Activated T-helper 9 cell treated with anti-CD3 and anti-CD28 coated beads, Interleukin-2, amount 50 U/mL, for 16 hours (primary cell): ENCODE results near the gene UMOD.

Experiments
- DNase-seq: peaks from one replicate; pipeline ENCODE4 v3.0.0-alpha.2; 2020; ENCODE audit warnings: low read depth

UMOD gene

DNA sequence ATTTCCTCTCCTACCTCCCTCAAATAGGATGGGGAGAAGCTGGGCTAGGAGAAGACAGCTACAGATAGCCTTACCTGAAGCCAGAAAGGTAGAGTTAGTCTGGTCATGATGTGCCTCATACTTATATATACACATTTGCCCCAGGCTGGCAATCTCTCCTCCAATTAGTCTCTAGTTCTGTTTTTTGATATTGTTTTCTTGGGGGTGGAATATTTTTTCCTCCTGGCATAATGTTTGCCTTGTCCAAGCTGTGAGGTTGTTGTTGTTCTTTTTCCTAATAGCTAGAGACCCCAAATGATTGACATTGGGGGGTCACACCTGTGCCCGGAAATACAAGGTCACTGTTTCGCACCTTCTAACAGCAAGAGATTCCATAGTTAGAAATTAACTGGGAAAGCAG is at the start of gene UMOD:
Gene UMOD, minus strand, starts transcription at position 101 of the 400 bp plus-strand sequence. CDS start 1,978 bp downstream, outside the sequence.
- DNase-seq = no peak

DNA sequence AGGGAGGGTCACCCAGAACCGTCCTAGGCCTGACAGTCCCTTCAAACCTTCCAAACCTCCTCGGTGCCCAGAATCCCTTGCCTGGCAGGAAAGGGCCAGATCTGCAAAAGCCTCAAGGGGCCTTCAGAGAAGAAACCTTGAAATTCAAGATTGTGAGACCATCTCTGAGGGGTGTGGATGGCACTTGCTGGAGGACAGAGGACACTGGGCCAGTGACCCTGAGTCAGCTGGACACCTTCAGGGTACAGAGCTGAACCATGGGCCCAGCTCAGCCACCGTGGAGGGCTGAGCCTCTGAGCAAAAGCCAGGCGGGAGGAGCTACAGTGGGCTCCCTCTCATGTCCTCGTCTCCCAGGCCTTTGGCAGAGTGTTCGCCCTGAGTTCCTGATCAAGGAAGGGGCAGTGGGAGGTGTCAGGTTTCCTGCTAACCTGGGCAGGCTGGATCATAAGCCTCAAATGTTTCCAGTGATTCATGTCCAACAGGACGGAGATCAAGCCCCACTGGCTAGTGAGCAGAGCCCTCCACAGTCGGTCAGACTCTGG is 49.0 kb upstream of the UMOD start:
- no peak for DNase-seq

DNA sequence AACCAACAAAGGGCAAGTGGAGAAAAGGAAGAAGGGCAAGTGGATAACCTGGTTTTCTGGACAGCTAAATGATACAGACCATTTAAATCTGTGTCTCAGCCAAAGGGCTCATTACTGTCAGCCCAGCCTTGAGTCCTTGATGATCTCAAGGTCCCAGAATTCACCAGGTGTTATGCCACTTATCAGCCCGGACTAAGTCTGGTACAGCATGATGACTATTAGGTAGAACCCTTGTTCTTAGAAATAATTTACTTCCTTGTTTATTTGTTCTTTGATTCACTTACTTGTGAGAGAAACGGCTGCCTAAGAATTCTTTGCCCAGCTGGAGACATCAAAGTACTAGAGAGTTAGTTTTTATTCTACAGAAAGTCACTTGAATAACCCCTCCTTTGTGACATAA is 48.6 kb upstream of the UMOD start:
- no peak for DNase-seq

DNA sequence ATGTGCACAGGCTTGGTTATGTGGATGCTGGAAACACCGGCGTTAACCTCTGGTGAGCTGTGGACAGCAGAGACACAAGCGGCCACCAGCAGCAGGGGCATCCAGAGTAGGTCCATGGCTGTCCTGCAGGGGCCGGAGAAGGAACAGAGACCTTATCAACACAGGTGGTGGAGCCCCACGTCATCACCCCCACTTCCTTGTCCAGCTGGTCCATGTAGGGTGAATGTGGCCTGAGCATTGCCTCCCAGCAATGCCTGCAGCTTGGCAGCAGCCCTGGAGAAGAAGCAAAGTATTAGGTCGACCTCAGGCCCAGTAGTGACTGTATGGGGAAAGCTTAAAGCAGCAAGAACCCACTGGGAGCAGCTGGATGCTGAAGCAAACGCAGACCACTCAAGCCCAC is 46.7 kb upstream of the UMOD start:
- DNase-seq = no peak

DNA sequence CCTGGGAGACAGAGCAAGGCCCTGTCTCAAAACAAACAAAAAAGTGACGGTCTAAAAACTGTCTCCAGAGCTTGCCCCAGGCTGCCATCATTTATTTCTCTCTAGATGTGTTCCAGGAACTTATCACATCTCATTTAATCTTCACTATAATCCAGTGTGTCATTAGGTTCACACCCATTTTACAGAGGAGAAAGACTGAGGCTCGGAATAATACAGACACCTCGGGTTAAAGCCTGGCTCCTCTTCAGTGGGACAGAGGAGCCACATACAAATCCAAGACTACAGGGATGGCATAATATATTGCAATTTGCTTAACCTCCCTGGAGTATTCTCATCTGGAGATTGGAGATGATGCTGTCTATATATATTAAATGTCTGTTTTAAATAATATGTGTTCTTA is 46.1 kb upstream of the UMOD start:
- no peak for DNase-seq

DNA sequence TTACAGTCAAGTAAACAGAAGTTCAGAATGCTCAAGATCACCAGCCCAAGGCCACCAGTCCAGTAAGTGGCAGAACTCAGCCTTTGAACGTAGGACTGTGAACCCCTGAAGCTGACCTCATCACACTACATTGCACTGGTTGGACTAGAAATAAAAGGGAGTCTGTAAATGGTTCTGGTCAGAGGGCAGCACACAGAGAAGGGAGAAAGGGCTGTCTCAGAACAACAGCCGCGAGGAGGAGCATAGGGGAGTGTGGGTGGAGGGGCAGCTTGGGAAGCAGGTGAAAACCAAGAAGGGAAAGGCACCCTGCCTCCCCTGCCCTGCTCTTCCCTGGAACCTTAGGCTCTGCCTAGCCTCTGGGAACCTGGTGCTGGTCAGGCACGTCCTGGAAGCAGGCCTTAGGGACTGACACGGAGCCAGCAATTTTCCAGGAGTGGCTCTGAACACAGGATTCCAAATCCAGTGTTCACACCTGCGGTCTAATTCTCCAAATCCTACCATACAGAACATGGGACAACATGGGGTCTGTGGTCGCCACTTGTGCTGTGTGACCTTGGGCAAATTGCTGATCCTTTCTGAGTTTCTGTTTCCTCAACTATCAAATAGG is 45.1 kb upstream of the UMOD start:
- DNase-seq = no peak

DNA sequence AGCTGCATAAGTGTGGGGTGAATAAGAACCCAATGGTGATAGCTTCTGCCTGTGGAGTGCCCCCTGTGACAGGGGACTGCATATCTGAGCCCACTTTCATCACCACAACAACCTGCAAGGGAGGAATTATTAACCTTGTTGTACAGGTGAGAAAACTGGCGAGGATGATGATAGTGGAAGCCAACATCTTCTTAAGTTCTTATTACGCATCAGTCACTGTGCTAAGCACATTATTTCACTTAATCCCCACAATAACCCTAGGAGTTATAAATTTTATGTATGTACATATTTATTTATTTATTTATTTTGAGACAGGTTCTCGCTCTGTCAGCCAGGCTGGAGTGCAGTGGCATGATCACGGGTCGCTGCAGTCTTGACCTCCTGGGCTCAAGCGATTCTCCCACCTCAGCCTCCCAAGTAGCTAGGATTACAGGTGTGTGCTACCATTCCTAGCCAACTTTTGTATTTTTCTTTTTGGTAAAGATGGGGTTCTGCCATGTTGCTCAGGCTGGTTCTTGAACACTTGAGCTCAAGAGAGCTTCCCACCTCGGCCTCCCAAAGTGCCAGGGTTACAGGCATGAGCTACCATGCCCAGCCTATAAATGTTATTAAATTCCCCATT is 44.4 kb upstream of the UMOD start:
- no peak for DNase-seq

DNA sequence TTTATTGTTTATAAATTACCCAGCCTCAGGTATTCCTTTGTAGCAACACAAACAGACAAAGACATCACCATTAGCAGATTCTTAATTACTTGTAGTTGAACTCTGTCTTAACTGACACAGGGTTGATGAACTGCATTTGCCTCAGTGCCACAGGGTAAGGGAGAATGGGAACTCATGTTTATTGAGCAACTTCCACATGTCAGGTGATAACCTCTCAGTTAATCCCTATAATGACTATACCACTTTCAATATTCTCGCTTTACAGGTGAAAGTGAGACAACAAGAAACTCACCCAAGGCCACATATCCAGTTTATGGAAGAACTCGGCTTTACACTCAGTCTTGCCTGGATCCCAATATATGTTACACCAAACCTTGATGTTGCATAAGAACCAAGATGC is 43.4 kb upstream of the UMOD start:
- DNase-seq = no peak

DNA sequence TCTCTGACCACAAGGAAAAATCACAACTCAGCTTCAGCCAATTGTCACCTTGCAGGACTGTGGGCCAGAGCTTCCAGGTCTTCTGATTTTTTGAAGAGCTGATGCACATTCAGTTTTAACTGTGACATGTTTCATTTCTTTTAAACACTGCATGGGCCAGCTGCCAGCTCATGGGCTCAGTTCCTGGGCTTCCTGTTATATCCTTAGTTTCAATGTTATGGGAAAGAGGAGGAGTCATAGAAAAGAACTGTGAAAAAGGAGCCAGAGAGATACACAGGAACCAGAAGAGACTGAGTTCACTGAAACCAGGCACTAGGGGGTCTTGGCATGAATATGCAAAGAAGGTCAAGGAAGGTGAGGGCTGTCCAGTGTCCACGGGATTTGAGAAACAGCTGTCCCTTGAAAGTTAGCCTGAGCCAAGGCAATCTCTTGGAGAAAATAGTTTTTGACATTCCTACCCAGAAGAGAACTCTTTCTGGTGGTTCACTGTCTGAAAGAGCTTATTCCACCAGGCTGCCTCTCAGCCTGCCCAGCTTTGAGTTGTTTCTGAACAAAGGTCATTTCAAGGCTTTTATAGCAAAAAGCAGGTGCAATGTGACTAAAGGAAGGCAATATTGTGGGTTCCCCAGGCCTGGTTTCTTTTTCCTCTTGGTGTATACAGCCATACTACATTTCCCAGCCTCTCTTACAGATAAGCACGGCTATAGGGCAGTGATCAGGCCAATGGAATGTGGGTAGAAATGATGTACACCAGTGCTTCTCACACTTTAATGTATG is 41.5 kb upstream of the UMOD start:
- no peak for DNase-seq

DNA sequence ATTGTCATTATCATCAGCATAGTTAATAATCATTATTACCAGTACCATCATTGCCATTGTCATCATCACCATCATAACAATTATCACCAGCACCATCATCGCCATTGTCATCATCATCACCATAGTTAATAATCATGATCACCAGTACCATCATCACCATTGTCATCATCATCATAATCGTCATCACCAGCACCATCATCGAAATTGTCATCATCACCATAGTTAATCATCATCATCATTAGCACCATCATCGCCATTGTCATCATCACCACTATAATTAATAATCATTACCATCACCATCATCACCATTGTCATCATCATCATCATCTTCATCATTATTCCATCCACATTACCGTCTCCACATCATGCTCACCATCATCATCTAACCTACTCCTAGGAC is 38.5 kb upstream of the UMOD start:
- no peak for DNase-seq

DNA sequence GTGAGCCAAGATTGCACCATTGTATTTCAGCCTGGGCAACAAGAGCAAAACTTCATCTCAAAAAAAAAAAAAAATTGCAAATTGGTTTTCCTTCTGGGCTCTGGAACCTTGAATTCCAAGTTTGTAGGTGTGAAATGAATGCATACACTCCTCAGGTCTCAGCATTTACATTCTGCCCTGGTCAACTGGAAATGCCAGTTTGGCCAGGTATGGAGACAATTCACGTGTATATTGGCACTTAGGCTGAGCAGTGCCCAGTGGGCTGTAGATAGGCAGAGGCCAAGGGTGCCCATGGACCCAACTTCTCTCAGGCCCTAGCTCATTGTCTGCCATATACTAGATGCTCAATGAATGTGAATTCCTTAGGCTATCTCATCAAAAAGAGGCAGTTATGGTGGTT is 36.3 kb upstream of the UMOD start:
- DNase-seq = no peak

DNA sequence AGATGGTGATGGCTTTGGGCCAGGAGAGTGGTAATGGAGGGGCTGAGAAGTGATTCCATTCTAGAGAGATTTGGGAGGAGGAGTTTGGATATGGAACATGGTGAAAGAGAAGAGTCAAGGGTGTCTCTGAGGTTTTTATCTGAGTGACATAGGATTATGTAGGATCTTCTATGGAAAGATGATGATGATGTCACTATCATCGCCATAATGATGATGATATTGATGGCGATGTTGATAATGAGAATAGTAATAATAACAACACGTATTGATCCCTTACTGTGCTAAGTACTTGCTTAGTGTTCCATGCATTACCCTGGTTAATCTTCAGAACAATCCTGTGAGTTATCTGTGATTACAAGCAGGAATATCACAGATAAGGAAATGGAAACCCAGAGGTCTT is 35.5 kb upstream of the UMOD start:
- no peak for DNase-seq

DNA sequence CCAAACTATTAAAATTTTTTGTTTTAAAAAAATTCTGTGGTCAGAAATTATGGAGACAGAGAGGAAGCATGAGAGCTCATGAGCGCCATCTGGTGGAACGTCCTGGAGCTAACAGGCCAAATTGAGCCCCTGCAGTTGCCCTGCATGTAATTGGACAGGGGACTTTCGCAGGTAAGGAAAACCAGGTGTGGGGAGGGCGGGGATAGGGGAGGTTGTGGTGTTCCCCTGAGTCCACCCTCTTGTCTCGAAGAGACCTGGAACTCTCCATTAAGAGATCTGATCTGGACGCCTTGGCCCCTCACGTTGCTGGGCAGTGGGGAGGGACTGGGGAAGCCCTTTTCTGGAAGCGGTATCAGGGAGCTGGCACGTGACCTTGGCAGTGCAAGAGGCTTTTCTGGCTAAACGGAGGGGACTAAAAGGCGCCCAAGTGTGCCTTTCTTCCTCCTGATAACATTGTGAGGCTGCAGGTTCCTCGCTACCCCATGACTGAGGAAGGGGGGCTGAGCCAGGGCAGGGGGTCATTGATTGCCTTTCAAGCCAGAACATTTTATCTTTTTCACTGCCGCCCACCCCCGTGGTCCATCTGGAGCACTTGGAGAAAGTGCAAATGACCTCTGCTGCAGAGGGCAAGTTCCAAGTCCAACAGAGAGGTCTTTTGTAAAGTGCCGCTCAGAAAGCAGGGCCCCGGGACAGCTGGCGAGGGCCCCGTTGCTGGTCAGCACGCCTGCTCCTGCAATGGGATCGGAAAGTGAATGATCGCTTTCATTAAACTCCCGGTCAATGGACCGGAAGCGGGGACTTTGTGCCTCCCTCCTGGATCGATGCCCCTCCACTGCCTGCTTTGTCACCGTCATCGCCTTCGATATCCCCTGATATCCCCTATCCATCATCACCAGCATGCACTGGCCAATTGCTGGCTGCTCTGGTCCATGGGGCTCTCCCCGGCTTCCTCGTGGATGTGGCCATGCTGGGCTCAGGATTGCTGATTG is 33.6 kb upstream of the UMOD start:
- peak; percentile 17 for DNase-seq

DNA sequence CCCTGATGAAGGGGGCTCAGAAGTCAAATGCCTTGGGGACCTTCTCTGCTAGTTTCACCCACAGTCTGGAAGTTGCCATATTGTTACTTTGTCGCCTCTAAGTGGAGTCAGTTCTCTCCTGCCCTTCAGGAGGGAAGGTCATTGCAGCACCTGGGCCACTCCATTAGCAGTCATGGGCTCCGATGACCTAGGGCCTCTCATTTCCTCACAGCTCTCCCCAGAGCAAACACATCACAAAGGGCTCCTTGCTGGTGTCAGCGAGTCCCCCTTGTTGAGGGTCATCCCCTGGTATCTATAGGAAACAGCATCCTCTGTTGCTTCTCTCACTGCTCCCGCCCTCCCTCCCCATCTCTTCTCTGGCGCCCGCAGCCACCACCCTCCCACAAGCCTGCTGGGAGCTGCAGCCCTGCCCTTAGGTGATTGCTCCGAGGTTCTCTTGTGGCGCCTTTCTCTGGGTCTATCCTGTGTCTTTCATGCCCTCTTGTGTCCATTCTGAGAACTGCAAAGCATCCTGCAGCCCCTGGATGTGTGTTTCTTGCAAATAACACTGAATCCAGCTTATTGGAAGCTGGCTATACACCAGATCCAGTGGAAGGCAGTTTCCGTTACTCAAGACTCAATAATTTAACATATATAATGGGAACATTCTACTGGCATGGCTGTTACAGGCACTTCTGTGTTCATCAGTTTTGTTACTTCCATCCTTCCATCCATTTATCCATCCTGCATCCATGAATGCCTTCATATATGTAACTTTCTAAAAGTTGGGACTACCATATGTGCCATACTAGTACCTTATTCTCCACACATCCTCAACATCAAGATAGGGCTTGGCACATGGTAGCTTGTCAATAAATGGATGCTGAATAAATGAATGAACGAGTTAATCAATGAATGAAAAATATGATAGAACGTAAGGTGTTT is 30.9 kb upstream of the UMOD start:
- no peak for DNase-seq

DNA sequence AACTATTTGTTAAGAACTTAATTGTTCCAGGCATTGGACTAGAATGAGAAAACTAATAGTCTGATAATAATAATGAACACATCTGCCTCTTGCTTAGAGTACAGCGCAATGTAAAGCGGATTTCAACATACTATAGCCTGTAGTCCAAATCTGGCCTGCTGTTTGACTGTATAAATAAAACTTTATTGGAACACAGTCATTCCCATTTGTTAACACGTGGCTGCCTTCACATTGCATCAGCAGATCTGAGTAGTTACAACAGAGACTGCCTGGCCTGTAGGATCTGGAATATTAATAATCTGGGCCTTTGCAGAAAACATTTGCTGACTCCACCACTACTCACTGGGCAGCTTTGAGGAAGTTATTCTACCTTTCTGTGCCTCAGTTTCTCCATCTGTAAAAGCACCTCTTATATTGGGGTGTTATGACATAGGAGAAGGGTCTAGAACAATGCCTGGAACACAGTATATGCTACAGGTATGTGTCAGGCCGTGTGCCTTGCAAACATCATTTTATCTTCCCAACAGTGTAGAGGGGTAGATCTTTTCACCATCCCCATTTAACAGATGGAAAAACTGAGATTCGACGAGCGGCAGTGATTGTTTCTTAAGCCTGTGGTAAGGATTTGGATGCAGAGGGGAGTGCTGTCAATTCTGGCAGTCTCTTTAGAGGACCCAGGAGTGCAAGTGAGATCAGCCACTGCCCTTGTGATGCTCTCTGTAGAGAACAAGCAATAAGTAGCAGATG is 29.9 kb upstream of the UMOD start:
- no peak for DNase-seq

DNA sequence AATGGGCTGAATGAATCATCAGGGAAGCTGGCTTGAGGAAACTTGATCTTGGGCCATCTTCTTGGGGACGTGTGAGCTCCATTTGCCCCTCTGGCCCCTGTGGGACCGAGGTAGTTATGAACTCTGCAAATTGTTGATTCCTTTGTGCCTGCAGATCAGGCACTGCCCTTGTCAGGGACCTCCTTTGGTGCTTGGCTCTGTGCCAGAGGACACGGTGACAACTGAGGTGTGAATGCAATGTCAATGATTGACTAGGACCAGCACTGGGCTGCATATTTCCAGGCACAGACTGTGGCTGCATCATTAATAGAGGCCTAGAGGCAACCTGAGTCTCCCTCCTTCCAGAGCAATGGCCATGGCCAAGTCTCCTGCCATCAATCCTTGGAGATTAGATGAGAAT is 28.3 kb upstream of the UMOD start:
- no peak for DNase-seq

DNA sequence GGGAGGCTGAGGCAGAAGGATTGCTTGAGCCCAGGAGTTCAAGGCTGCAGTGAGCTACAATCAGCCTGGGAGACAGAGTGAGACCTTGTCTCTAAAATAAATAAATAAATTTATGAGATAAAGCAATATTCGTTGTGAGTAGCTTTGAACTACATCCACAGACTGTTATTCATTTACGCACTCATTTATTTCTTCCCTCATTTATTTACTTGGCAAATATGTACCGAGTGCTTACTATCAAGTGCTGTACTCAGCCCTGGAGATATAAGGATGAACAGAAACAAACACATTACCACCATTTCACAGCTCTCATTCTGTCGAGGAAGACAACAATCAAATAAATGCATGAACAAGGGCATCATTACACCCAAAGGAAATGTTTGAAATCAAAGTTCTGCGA is 24.7 kb upstream of the UMOD start:
- no peak for DNase-seq

DNA sequence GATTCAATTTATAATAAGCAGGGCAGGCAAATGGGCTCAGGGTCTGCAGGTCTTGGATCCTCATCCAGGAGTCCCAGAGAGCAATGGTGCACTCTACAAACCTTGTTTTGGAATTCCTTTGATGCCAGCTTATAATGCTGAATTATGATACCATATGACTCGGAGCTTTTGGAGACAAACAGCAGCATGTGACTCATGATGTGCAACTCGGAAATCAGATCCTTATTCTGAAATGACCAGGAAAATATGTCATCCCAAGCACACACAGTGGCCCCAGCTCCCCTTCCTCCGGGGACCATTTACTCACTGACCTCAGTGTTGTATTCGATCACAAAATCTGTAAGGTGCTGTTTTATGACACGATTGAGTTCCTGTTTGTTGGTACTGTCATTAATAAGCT is 20.2 kb upstream of the UMOD start:
- no peak for DNase-seq

DNA sequence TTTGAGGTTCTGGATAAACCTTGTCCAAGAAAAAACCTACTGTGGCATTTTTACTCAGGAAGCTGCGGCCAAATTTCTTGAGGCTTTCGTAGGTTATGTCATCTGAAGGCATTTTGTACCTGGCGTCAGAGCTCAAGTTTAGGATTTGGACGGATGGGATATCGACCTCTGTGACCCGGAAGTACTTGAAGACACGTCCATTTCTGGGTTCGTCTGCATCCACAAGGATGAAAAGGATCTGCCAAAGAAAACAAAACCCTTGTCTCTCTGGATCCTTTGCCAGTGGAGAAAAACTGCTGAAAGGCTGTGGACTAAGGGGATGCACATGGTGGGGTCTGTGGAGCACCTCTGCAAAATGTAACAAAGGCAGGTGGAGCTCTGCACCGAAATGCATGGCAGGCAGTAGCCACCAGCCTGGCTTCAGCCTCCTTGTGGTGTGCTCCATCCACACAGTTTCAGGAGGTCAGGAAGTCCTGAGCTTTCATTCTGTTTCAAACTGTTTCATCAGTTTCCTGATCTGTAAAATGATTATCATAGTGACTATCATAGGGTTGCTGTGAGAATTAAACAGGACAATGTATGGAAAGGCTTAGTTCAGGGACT is 17.0 kb upstream of the UMOD start:
- DNase-seq = no peak

DNA sequence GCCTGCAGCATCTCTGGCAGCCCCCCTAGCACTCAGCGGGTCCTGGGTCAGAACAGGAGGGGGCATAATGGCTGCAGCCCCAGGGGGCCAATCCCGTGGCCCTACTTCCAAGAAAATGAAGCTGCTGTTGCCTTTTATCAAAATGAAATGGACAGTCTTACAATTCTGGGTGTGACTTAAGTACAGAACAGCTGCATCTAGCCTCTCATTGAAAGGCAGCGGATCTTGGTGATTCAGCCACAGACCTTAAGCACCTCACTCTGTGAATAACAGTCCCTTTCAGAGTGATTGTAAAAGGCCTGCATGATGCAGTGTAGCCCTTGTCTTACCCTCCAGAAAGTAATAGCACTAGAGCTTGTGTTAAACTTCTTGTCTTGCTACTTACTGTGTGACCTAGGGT is 11.5 kb upstream of the UMOD start:
- no peak for DNase-seq
